Daoy (cell line): ENCODE data around the gene EIF4E. TPM values are rescaled to one million over a fixed set of nuclear protein-coding genes. Genes with fewer than 3 reads are reported as not detected.
"Not testable (repeated sequence)": the region's sequence is repeated elsewhere in the genome, so short reads cannot be mapped to it uniquely, and the experiment has no call there.

Source experiments
- DNase-seq: peaks from one replicate; pipeline ENCODE4 v3.0.0-alpha.2; 2015; ENCODE audit warnings: low read depth
- total RNA-seq: library from RNA; depleted of rRNA; stranded (reverse); fragments of >200 nt; shearing (Covaris generic); gene quantifications from 2 replicates; pipeline ENCODE4 v1.2.3, GENCODE V29; 2014; rRNA removed

EIF4E gene
- total RNA-seq, 1 experiment from 2014 or later, result 110 TPM

DNA sequence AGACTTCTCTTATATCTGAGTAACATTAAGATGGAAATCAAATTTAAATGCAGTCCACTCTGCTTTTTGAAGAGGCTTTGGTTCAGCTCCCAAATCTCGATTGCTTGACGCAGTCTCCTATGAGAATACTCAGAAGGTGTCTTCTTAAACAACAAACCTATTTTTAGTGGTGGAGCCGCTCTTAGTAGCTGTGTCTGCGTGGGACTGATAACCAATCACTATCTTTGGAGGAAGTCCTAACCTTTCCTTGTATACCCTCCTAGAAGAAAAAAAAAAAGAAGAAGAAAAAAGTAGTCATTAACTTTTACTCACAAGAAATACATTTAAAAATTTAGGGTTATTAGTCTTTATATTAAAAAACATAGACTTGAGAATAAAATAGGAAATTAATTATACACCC lies 48.0 kb downstream of the EIF4E start:
- DNase-seq, result not testable (repeated sequence)

DNA sequence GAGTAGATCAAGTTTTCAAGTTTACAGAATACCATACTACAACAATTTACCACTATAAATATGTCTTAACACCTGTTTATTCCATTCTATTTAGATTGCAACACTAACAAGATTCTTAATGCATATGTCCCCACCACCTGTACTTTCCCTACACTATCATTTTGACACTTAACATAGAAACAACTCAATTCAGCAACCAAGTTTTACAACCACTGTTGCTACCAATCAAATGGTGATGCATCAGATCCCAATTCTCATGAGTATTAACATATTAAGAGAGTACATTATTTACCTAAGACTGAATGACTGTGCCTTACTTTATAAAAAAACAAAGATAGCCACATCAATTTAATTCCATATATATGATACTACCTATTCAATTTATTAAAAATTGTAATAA lies 49.4 kb downstream of the EIF4E start:
- DNase-seq, result no peak

DNA sequence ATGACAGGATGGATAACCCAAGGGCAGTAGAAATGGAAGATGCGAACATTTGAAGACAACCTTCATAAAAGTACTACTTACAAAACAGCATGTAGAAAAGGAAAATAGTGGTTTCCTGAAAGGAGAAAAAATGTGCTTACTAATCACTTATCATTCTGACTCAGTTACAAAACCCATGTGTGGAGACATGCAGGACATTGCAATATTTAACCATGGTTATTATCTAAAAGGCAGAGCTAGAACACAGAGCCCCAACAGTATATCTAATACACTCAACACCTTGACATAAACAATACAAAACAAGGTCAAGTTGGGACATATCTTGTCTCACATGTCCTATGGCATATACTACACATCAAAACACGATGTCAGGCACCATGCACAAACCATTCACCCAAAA lies 55.9 kb downstream of the EIF4E start:
- DNase-seq, result no peak

DNA sequence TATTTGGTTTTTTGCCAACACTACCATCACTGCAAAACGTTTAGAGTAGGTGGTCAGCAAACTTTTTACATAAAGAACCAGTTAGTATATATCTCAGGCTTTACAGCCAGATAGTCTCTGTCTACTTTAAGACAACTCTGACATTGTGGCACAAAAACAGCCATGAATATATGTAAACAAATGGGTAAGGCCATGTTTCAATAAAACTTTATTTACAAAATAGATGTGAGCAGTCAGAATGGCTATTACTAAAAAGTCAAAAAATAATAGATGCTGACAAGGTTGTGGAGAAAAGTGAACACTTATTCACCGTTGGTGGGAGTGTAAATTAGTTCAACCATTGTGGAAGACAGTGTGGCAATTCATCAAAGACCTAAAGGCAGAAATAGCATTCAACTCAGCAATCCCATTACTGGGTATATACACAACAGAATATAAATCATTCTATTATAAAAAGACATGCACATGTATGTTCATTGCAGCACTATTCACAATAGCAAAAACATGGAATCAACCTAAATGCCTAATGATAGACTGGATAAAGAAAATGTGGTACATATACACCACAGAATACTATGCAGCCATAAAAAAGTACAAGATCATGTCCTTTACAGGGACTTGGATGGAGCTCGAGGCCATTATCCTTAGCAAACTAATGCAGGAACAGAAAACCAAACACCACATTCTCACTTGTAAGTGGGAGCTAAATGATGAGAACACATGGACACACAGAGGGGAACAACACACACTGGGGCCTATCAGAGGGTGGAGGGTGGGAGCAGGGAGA lies 56.6 kb downstream of the EIF4E start:
- DNase-seq, result not testable (repeated sequence)

DNA sequence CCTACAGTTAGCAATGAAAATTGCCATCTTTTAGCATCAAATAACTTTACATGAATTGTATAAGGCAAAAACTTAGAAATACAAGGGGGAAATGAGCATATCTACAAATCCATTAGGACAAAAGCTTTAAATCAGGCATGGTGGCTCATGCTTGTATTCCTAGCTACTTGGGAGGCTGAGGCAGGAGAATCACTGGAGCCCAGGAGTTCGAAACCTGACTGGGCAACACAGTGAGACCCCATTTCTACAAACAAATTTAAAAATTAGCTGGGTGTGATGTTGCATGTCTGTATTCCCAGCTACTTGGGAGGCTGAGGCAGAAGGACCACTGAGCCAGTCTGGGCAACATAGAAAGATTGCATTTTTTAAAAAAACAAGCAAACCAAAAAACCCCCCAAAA lies 61.3 kb downstream of the EIF4E start:
- DNase-seq, result no peak

DNA sequence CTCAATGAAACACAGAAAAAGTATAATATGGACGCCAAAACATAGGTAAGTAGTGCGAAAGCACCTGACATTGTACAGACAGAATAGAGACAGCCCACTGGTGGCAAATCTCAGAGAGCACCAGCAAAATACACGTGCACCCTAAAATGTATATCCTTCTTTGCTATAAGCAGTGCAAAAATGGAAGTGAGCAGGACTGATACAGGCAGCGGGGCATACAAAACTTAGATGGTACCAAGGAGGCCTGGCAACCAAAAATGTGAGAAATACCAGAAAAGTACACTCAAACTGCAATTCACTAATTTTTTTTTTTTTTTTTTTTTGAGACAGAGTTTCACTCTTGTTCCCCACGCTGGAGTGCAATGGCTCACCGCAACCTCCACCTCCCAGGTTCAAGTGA lies 63.9 kb downstream of the EIF4E start:
- DNase-seq, result no peak

DNA sequence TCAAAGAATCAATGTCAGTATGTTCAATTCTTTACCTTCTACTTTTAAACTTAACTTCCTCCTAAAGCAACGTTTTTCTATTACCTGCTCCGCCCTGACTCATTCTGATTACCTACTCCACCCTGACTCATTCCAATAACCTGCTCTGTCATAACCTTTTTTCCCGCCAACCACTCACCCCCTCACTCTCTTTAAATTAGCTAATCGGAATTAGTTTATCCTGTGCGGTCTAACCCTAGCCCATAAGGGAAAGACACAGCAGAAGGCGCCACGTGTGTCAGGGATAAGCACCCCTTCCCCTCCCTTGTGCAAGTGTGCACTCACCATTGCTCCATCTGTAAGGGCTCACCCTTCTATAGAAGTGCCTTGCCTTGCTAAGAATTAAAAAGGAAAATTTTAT lies 64.4 kb downstream of the EIF4E start:
- no peak for DNase-seq

DNA sequence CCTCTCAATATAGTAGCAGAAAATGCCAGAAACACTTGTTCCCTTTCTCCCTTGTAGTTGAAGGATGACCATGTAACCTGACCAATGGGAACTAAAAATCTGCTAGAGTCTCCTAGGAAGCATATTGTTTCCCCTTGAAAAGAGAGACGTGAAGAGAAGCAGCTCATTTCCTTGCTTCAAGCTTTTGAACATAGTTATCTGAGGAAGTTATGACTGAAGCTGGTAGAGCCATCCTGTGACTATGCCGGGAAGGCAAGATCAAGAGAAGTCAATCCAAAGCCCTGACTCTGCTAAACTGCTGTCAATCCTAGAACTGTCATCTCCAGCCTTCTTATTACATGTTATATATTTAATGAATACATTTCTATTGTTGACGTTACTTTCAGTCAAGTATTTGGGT lies 66.6 kb downstream of the EIF4E start:
- DNase-seq, result no peak

DNA sequence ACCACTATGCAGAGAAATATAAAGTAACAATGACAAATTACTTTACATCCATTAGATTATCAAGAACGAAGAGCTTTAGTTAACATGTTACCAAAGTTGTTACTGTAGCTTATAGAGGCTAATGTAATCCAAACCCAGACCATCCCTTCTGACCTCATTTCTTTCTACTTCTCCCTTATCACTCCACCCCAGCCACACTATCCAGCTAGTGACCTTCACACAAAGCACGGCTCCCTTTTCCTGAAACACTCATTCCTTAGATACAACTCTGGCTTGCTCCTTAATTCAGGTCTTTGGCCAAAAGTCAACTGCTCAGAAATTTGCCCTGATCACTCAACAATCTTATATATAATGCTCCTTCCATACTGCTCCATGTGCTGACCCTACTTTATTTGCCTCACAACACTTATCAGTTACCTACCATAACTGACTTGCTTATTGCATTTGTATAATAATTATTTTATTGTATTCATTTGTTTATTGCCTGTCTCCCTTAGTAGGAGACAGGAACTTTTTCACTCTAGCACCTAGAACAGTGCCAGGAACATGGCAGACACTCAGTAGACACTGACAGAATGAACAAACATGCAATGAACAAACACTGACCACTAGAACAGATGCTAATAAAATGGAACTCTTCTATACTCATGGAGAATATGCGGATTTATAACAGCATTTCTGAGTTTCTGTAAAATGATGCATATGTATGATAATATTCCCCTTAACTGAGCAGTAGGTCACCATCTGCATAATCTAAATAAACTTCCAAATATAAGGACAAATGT lies 67.6 kb downstream of the EIF4E start:
- DNase-seq, result no peak

DNA sequence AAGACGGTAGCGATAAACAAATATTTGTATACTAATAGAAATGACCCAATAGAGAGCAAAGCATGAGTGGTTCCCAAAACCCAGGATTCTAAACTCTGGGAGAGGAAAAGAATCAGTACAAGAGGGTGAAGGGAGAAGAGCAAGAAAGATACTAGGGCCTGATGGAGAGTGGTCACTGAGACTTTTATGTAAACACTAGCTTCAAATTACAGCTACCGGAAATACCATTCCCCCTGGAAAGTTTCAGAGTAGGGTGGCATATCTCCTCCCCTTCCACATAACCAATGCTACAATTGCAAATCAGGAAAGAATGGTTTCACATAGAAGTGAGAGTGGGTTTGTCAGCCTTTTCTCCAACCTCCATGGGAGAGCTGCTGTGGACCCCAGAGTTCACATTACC lies 77.1 kb downstream of the EIF4E start:
- DNase-seq, result peak; percentile 9

DNA sequence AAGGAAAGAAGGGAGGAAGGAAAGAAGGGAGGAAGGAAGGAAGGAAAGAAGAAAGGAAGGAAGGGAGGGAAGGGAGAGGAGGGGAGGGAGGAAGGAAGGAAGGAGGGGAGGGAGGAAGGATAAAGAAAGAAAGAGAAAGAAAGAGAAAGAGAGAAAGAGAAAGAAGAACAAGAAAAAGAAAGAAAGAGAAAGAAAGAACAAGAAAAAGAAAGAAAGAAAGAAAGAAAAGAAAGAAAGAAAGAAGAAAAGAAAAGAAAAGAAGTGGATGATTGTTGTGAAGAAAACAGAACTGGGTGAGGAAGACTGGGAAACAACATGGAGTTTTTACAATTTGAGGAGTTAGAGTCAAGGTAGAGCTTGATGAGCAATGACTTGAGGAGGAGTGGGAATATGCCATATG lies 78.0 kb downstream of the EIF4E start:
- DNase-seq, result no peak

DNA sequence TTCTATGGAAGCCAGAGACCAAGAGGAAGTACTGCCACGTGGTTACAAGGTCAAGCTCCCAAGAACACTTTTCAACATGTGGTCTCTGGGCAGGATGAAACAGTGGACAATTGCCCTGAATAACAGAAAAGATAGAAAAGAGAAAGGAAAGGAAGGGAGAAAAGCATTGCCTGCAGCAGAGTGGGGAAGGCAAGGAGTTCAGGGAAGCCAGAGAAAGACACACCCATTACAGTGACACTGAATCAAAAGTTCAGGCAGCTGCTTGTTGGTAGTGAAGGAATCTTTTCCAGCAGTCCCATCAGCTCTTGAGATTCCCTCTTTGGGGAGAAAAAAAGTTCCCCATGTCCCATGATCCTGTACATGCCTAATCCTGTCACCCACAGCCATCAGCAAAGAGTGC lies 80.5 kb downstream of the EIF4E start:
- DNase-seq, result no peak

DNA sequence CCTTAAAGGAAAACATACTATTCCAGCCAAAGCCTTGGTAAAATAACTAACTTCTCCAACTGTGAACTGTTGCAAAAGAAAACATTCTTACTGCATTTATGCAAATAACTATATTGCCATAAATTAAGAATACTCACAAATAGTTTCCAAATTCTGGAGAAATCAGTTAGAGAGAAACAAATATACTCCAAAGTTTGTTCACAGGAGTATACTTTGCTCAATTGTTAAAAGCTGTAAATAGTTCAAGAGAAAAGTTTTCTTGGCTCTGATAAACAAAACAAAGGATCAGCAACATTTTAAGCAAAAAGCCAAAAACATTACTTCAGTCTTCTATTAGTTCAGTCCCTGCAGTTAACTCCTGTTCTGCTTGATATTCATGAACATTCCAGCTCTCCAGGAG lies 83.0 kb downstream of the EIF4E start:
- no peak for DNase-seq

DNA sequence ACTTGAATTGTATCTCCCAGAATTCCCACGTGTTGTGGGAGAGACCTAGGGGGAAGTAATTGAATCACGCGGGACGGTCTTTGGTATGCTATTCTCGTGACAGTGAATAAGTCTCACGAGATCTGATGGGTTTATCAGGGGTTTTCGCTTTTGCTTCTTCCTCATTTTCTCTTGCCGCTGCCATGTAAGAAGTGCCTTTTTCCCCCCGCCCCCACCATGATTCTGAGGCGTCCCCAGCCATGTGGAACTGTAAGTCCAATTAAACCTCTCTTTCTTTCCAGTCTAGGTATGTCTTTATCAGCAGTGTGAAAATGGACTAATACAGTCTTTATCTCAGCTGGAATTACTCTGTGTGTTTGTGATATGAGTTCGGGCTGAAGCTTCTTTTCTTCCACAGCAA lies 86.0 kb downstream of the EIF4E start:
- not testable (repeated sequence) for DNase-seq

DNA sequence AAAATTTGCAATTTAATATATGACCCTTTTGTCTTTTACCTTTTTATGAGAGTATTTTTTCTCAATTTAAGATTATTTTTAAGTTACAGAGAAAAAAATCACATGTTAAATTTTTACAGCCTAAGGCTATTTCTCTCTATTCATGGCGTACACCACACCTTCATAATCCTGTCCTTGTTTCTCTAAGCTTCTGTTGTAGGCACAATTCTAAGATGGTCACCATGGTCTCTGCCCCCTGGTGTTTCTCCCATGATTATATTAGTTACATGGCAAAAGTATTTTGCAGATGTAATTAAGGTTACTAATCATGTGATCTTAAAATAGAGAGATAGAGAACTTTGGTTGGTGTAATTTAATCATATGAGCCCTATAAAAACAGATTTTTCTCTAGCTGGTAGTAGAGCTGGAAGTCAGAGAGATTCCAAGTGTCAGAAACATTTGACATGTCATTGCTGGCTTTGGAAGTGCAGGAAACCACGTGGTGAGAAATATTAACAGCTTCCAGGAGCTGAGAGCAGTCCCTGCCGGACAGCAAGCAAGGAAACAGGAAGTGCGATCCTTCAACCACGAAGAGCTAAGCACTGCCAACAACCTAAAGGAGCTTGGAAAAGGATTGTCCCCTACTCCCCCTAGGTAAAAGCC lies 89.8 kb downstream of the EIF4E start:
- DNase-seq, result peak; percentile 21

DNA sequence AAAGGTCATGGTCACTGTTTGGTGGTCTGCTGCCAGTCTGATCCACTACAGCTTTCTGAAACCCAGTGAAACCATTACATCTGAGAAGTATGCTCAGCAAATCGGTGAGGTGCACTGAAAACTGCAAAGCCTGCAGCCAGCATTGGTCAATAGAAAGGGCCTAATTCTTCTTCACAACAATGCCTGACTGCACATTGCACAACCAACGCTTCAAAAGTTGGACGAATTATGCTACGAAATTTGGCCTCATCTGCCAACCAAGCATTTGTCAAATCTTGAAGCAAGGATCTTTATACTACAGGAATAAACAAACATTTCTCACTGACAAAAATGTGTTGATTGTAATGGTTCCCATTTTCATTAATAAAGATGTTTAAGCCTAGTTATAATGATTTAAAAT lies 90.4 kb downstream of the EIF4E start:
- DNase-seq, result no peak

DNA sequence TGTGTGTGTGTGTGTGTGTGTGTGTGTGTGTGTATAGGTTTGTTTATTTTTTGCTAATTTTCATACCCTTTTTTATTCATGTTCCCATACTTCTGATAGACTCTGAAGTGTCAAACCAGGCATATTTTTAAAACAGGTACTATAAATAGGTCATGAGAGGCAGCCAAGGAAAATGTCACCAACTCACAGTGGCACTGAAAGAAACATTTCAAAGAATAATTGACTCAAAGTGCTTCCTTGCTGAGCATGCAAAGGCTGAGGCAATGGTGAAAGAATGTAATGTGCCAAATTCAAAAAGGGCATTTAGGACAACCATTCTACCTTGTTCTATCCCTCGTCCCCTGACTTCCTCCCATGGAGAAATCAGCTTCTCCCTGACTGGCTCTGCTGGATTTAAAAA lies 95.5 kb downstream of the EIF4E start:
- no peak for DNase-seq

DNA sequence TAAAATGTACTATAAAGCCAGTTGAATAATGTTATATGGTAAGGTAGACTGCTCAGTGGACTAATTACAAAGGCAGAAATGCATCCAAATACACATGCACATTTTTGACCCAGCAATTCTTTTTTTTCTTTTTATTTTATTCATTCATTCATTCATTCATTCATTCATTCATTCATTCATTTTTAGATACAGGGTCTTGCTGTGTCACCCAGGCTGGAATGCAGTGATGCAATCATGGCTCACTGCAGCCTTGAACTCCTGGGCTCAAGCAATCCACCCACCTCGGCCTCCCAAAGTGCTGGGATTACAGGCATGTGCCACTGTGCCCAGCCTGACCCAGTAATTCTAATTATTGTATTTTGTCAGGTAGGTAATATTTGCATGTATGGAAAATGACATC lies 97.9 kb downstream of the EIF4E start:
- not testable (repeated sequence) for DNase-seq

Other genes starting within 250 kb of the EIF4E start
- 34.9 and 54.3 TPM in 2 replicates for gene METAP1, start 66.6 kb upstream of the EIF4E start, total RNA-seq
- 78.8 and 92.2 TPM in 2 replicates for gene ADH5, start 159.7 kb upstream of the EIF4E start, total RNA-seq
- gene ADH4, start 215.2 kb upstream of the EIF4E start, total RNA-seq, result not detected in 2 replicates